HL-60 (cell line): Measurements from ENCODE around the gene MOV10L1.
"Not testable (repeated sequence)": the region's sequence is repeated elsewhere in the genome, so short reads cannot be mapped to it uniquely, and the experiment has no call there.

Source experiments
- DNase-seq, 2 experiments: peaks; one replicate each; pipeline ENCODE4 v3.0.0-alpha.2; 2010 to 2020; ENCODE audit warnings: low read depth in 1 of 2, low spot score in 1 of 2
- H3K27ac ChIP-seq: fragments of 250-450 bp; sonication (Bioruptor Pico); replicated peaks from 2 replicates; pipeline ENCODE4 v1.5.1; 2020; ENCODE audit warnings: mild to moderate bottlenecking, moderate library complexity
- H3K27me3 ChIP-seq: fragments of 250-450 bp; sonication (Bioruptor Pico); 2 replicates; pipeline ENCODE4 v1.5.1; 2021; ENCODE audit warnings: mild to moderate bottlenecking, moderate library complexity; ENCODE audit not compliant: insufficient read depth, poor library complexity, severe bottlenecking
- H3K4me3 ChIP-seq: replicated peaks from 2 replicates; pipeline ENCODE4 v1.5.1; 2011; ENCODE audit warnings: mild to moderate bottlenecking, control low read depth, low read length; ENCODE audit not compliant: insufficient read depth
- GABPA ChIP-seq: IDR thresholded peaks from 2 replicates; pipeline ENCODE4 v1.6.1; 2012; ENCODE audit warnings: low read depth
- POLR2AphosphoS5 ChIP-seq: IDR thresholded peaks from 2 replicates; pipeline ENCODE4 v1.6.1; 2012; ENCODE audit warnings: low read depth
- SPI1 ChIP-seq: IDR thresholded peaks from 2 replicates; pipeline ENCODE4 v1.6.1; 2012; ENCODE audit warnings: low read depth, mild to moderate bottlenecking, borderline replicate concordance
- TF ChIP-seq, protein P1 (sequence below): IDR thresholded peaks from one replicate; pipeline ENCODE4 v1.5.1; 2011; ENCODE audit warnings: low read length, control low read depth, inconsistent platforms; ENCODE audit not compliant: insufficient read depth
- TF ChIP-seq, protein P2 (sequence below): IDR thresholded peaks from 2 replicates; pipeline ENCODE4 v1.6.1; 2012; ENCODE audit warnings: low read depth; ENCODE audit not compliant: insufficient replicate concordance

The MOV10L1 gene

DNA sequence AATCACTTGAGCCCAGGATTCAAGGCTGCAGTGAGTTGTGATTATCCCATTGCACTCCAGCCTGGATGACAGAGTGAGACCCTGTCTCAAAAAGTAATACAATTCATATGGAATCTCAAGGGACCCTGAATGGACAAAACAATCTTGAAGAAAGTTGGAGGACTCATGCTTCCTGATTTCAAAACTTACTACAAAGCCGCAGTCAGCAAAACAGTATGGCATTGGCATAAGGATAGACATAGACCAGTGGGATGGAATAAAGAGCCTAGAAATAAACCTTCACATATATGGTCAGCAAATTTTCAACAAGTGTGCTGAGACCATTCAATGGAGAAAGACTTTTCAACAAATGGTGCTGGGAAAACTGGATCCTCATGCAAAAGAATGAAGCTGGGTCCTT, 113.5 kb downstream of the MOV10L1 start:
- Histone ChIP-seq H3K27me3 (no peaks in the 10 kb centered on the region), H3K27ac (no peak overlapping the region), H3K4me3 (no peak overlapping the region)
- DNase-seq = no peak
- TF ChIP-seq GABPA (no peak), POLR2AphosphoS5 (no peak), SPI1 (no peak)
- TF ChIP-seq, protein P1, sequence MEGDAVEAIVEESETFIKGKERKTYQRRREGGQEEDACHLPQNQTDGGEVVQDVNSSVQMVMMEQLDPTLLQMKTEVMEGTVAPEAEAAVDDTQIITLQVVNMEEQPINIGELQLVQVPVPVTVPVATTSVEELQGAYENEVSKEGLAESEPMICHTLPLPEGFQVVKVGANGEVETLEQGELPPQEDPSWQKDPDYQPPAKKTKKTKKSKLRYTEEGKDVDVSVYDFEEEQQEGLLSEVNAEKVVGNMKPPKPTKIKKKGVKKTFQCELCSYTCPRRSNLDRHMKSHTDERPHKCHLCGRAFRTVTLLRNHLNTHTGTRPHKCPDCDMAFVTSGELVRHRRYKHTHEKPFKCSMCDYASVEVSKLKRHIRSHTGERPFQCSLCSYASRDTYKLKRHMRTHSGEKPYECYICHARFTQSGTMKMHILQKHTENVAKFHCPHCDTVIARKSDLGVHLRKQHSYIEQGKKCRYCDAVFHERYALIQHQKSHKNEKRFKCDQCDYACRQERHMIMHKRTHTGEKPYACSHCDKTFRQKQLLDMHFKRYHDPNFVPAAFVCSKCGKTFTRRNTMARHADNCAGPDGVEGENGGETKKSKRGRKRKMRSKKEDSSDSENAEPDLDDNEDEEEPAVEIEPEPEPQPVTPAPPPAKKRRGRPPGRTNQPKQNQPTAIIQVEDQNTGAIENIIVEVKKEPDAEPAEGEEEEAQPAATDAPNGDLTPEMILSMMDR = no peak
- TF ChIP-seq, protein P2, sequence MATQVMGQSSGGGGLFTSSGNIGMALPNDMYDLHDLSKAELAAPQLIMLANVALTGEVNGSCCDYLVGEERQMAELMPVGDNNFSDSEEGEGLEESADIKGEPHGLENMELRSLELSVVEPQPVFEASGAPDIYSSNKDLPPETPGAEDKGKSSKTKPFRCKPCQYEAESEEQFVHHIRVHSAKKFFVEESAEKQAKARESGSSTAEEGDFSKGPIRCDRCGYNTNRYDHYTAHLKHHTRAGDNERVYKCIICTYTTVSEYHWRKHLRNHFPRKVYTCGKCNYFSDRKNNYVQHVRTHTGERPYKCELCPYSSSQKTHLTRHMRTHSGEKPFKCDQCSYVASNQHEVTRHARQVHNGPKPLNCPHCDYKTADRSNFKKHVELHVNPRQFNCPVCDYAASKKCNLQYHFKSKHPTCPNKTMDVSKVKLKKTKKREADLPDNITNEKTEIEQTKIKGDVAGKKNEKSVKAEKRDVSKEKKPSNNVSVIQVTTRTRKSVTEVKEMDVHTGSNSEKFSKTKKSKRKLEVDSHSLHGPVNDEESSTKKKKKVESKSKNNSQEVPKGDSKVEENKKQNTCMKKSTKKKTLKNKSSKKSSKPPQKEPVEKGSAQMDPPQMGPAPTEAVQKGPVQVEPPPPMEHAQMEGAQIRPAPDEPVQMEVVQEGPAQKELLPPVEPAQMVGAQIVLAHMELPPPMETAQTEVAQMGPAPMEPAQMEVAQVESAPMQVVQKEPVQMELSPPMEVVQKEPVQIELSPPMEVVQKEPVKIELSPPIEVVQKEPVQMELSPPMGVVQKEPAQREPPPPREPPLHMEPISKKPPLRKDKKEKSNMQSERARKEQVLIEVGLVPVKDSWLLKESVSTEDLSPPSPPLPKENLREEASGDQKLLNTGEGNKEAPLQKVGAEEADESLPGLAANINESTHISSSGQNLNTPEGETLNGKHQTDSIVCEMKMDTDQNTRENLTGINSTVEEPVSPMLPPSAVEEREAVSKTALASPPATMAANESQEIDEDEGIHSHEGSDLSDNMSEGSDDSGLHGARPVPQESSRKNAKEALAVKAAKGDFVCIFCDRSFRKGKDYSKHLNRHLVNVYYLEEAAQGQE = no peak

DNA sequence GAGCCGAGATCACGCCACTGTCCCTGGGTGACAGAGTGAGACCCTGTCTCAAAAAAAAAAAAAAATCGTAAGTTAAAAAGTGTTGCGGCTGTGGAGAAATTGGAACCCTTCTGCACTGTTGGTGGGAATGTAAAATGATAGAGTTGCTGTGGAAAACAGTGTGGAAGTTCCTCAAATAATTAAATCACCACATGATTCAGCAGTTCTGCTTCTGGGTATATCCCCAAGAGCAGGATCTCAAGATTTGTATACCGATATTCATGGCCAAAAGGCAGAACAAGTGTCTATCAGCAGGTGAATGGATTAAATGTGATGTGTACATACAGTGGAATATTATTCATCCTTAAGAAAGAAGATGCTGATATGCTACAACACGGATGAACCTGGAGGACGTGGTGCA, 114.8 kb downstream of the MOV10L1 start:
- H3K4me3 ChIP-seq = no peak overlapping the region
- TF ChIP-seq, protein P2 = no peak
- TF ChIP-seq POLR2AphosphoS5 = no peak
- TF ChIP-seq, protein P1 = no peak
- no peak for TF ChIP-seq GABPA
- TF ChIP-seq SPI1 = no peak
- H3K27me3 ChIP-seq = no peaks in the 10 kb centered on the region
- no peak overlapping the region; the same call in none of the 2 replicates for H3K27ac ChIP-seq
- peak in 1 of 2 experiments; percentile 25 for DNase-seq

DNA sequence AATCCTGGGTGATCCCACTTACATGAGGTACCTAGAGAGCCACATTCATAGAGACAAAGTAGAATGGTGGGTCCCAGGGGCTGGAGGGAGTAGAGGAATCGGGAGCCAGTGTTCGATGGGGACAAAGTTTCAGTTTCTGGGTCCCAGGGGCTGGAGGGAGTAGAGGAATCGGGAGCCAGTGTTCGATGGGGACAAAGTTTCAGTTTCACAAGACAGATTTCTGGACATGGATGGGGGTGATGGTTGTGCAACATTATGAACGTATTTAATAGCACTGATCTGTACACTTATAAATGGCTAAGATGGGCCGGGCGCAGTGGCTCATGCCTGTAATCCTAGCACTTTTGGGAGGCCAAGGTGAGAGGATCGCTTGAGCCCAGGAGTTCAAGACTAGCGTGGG, 115.2 kb downstream of the MOV10L1 start:
- H3K4me3 ChIP-seq, DNase-seq, H3K27me3 ChIP-seq, H3K27ac ChIP-seq: not testable (repeated sequence)

DNA sequence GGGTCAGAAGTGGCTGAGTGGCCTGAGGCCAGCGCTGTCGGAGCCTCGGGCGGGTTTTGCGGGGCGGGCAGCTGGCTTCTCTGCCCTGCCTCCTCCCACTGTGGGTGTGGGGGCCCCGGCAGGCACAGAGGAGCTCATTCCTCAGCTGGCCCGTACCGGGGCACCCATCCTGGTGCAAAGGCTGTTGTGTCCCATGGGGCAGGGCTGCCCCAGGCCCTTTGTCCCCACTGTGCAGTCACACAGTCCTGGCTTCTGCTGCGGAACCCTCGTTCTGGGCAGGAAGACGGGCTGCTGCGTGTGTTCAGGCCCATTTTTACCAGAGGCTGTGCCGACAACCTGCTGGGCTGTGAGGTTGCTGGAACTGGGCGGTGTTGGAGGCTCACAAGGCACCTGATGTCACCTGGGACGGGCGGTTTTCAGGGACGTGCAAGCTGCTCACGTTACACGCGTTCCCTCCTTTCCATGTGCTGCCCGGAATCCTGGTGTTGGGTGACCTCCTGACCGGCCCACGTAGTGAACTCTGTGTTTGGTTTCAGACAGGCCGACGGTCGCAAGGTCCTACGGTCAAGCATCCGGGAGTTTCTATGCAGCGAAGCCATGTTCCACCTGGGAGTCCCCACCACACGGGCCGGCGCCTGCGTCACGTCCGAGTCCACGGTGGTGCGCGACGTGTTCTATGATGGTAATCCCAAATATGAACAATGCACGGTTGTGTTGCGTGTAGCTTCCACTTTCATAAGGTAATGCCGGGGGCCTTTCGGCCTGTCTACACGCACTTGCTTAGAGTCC, 116.2 kb downstream of the MOV10L1 start:
- TF ChIP-seq GABPA (no peak), SPI1 (no peak), POLR2AphosphoS5 (no peak)
- no peak overlapping the region for H3K4me3 ChIP-seq
- DNase-seq = no peak
- no peaks in the 10 kb centered on the region for H3K27me3 ChIP-seq
- no peak overlapping the region for H3K27ac ChIP-seq

DNA sequence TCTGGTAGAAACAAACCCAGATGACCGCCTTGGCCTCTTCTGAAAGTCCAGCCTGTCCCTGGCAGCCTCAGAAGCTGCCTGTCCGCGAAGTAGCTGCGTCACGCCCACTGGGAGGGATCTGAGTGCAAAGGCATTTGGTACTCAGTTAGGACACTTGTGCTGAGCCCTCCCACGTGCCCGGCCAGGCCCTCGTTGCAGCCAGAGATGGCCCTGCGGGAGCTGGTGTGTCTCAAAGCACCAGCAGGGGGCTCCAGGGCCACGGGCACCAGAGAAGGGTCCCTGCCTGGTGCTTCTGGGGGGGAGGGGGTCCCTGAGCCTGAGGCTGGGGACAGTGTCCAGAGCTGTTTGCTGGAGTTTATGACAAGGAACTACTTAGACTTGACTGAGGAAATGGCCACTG, 116.8 kb downstream of the MOV10L1 start:
- Histone ChIP-seq H3K27ac (no peak overlapping the region), H3K27me3 (no peaks in the 10 kb centered on the region), H3K4me3 (no peak overlapping the region)
- no peak for DNase-seq
- TF ChIP-seq, protein P1 = no peak
- TF ChIP-seq, protein P2 = no peak
- no peak for TF ChIP-seq GABPA
- TF ChIP-seq POLR2AphosphoS5 = no peak
- TF ChIP-seq SPI1 = no peak
